IMR-90 (cell line): Measurements from ENCODE around the gene SEBOX.

ENCODE experiments used
- BHLHE40 ChIP-seq: fragments of 150-350 bp; IDR thresholded peaks from 2 replicates; pipeline ENCODE4 v1.6.1; 2016; ENCODE audit warnings: mild to moderate bottlenecking, low read depth, low read length
- CEBPB ChIP-seq: IDR thresholded peaks from 2 replicates; pipeline ENCODE4 v1.6.1; 2012; ENCODE audit warnings: low read depth, low read length, improper control_type of control experiment
- CTCF ChIP-seq: conservative IDR thresholded peaks from 2 replicates; pipeline ENCODE4 v1.5.1; 2012; ENCODE audit warnings: mild to moderate bottlenecking, low read depth, low read length, improper control_type of control experiment
- ELK1 ChIP-seq: fragments of 150-350 bp; IDR thresholded peaks from 2 replicates; pipeline ENCODE4 v1.6.1; 2016; ENCODE audit warnings: low read depth, mild to moderate bottlenecking, low read length, moderate library complexity, borderline replicate concordance
- FOS ChIP-seq: fragments of 150-350 bp; IDR thresholded peaks from 2 replicates; pipeline ENCODE4 v1.6.1; 2016; ENCODE audit warnings: low read depth, low read length
- MAFK ChIP-seq: IDR thresholded peaks from 2 replicates; pipeline ENCODE4 v1.6.1; 2012; ENCODE audit warnings: low read depth, low read length, improper control_type of control experiment
- MAZ ChIP-seq: IDR thresholded peaks from 2 replicates; pipeline ENCODE4 v1.6.1; 2012; ENCODE audit warnings: low read depth, mild to moderate bottlenecking, low read length, improper control_type of control experiment, moderate library complexity, borderline replicate concordance
- MXI1 ChIP-seq: IDR thresholded peaks from 2 replicates; pipeline ENCODE4 v1.6.1; 2012; ENCODE audit warnings: low read depth, mild to moderate bottlenecking, low read length, moderate library complexity, borderline replicate concordance
- NFE2L2 ChIP-seq: fragments of 150-350 bp; IDR thresholded peaks from 2 replicates; pipeline ENCODE4 v1.6.1; 2016; ENCODE audit warnings: low read depth, mild to moderate bottlenecking, low read length
- POLR2A ChIP-seq: IDR thresholded peaks from 2 replicates; pipeline ENCODE4 v1.6.1; 2012; ENCODE audit warnings: mild to moderate bottlenecking, low read depth, low read length
- RAD21 ChIP-seq: IDR thresholded peaks from 2 replicates; pipeline ENCODE4 v1.6.1; 2012; ENCODE audit warnings: low read length, improper control_type of control experiment
- RFX5 ChIP-seq: IDR thresholded peaks from 2 replicates; pipeline ENCODE4 v1.8.0; 2012; ENCODE audit warnings: low read depth, mild to moderate bottlenecking, low read length, moderate library complexity
- SMC3 ChIP-seq: fragments of 150-350 bp; IDR thresholded peaks from 2 replicates; pipeline ENCODE4 v1.6.1; 2016; ENCODE audit warnings: low read depth, mild to moderate bottlenecking, antibody characterized with exemption, low read length, moderate library complexity
- USF2 ChIP-seq: fragments of 150-350 bp; IDR thresholded peaks from 2 replicates; pipeline ENCODE4 v1.6.1; 2017; ENCODE audit warnings: mild to moderate bottlenecking, antibody characterized with exemption, low read length, low read depth

- TF ChIP-seq BHLHE40 (no peak), CTCF (no peak), MAZ (no peak), USF2 (no peak), POLR2A (no peak), RFX5 (no peak), FOS (no peak), RAD21 (no peak), SMC3 (no peak), MAFK (no peak), ELK1 (no peak), CEBPB (no peak), MXI1 (no peak), NFE2L2 (no peak)
Observed at GRCh38 chr17:28325211-28325610, 39.8 kb downstream of the SEBOX start.
